CD14-positive monocyte (primary cell): ENCODE results near the gene CTCFL. TPM values are rescaled to one million over a fixed set of nuclear protein-coding genes. Genes with fewer than 3 reads are reported as not detected.

Experiments used
- DNase-seq, 3 donors: peaks; one replicate each; pipeline ENCODE4 v3.0.0-alpha.2; 2011 to 2022
- H2AFZ ChIP-seq: 2 replicates; pipeline ENCODE4 v1.6.0; 2012; ENCODE audit warnings: mild to moderate bottlenecking, low read depth, low read length, inconsistent platforms; ENCODE audit not compliant: insufficient read depth, poor library complexity, severe bottlenecking
- H3K27ac ChIP-seq, 2 donors: 1 replicate in 1 of 2; 2 replicates in 1 of 2; pipeline ENCODE4 v1.5.1; 2012 to 2013; ENCODE audit warnings: low read length in 2 of 2, control low read depth in 1 of 2, inconsistent platforms in 1 of 2, low read depth in 1 of 2, mild to moderate bottlenecking in 1 of 2
- H3K27me3 ChIP-seq, 2 donors: one replicate each; pipeline versions ENCODE4 v1.6.0 to v1.6.1; 2011 to 2013; ENCODE audit warnings: low read length in 2 of 2; ENCODE audit not compliant: control insufficient read depth in 2 of 2, insufficient read depth in 2 of 2
- H3K36me3 ChIP-seq, 2 donors: replicated peaks in 1 of 2; 1 replicate in 1 of 2; 2 replicates in 1 of 2; pipeline versions ENCODE4 v1.5.1 to v1.6.1; 2012 to 2013; ENCODE audit warnings: low read length in 2 of 2, control low read depth in 1 of 2, inconsistent platforms in 1 of 2, mild to moderate bottlenecking in 1 of 2; ENCODE audit not compliant: insufficient read depth in 2 of 2, control insufficient read depth in 1 of 2
- H3K4me1 ChIP-seq, 2 donors: 1 replicate in 1 of 2; 2 replicates in 1 of 2; pipeline versions ENCODE4 v1.5.1 to v1.6.1; 2012 to 2013; ENCODE audit warnings: low read length in 2 of 2, control low read depth in 1 of 2, inconsistent platforms in 1 of 2, mild to moderate bottlenecking in 1 of 2, moderate library complexity in 1 of 2; ENCODE audit not compliant: insufficient read depth in 2 of 2, control insufficient read depth in 1 of 2
- H3K4me2 ChIP-seq: replicated peaks from 2 replicates; pipeline ENCODE3; 2012; ENCODE audit warnings: low read length, moderate library complexity, mild to moderate bottlenecking; ENCODE audit not compliant: poor library complexity, severe bottlenecking; ENCODE audit errors: extremely low read depth
- H3K4me3 ChIP-seq, 3 experiments: fragments of 200-600 bp in 1 of 3; sonication (generic) in 1 of 3; replicated peaks in 1 of 3; 1 replicate in 2 of 3; 2 replicates in 1 of 3; pipeline ENCODE4 v1.5.1; 2011 to 2013; ENCODE audit warnings: low read length in 3 of 3, mild to moderate bottlenecking in 3 of 3, control low read depth in 2 of 3, low read depth in 2 of 3, inconsistent platforms in 1 of 3, moderate library complexity in 1 of 3
- H3K79me2 ChIP-seq: 2 replicates; pipeline ENCODE4 v1.6.0; 2012; ENCODE audit warnings: mild to moderate bottlenecking, control low read depth, inconsistent platforms, low read length, moderate library complexity; ENCODE audit not compliant: insufficient read depth
- H3K9ac ChIP-seq: 2 replicates; pipeline ENCODE4 v1.6.0; 2017; ENCODE audit warnings: low read length, mild to moderate bottlenecking; ENCODE audit not compliant: insufficient read depth, poor library complexity, severe bottlenecking
- H3K9me3 ChIP-seq, 2 donors: replicated peaks in 1 of 2; 1 replicate in 1 of 2; 2 replicates in 1 of 2; pipeline versions ENCODE4 v1.5.1 to v1.6.1; 2012 to 2013; ENCODE audit warnings: low read length in 2 of 2, control low read depth in 1 of 2; ENCODE audit not compliant: control insufficient read depth in 1 of 2, insufficient read depth in 1 of 2
- H4K20me1 ChIP-seq: 2 replicates; pipeline ENCODE4 v1.6.0; 2012; ENCODE audit warnings: mild to moderate bottlenecking, low read length, control low read depth, moderate library complexity; ENCODE audit not compliant: insufficient read depth
- H3K27ac Mint-ChIP-seq, 7 donors: one replicate each; pipeline ENCODE4 v1.8.0; 2020; ENCODE audit warnings: mild to moderate bottlenecking in 7 of 7, mixed read lengths in 7 of 7, moderate library complexity in 6 of 7, inconsistent platforms in 2 of 7
- H3K27me3 Mint-ChIP-seq, 3 donors: one replicate each; pipeline ENCODE4 v1.8.0; 2021 to 2022; ENCODE audit warnings: low read depth in 3 of 3, mild to moderate bottlenecking in 3 of 3, mixed read lengths in 3 of 3, moderate library complexity in 3 of 3, inconsistent platforms in 1 of 3
- H3K36me3 Mint-ChIP-seq, 2 donors: one replicate each; pipeline ENCODE4 v1.8.0; 2020; ENCODE audit warnings: mixed read lengths in 2 of 2, inconsistent platforms in 1 of 2, mild to moderate bottlenecking in 1 of 2
- H3K4me1 Mint-ChIP-seq: one replicate; pipeline ENCODE4 v1.8.0; 2020; ENCODE audit warnings: mild to moderate bottlenecking, mixed read lengths
- H3K4me3 Mint-ChIP-seq, 2 donors: one replicate each; pipeline ENCODE4 v1.8.0; 2020; ENCODE audit warnings: mild to moderate bottlenecking in 2 of 2, mixed read lengths in 2 of 2, moderate library complexity in 1 of 2
- H3K9me3 Mint-ChIP-seq, 7 donors: one replicate each; pipeline ENCODE4 v1.8.0; 2020 to 2022; ENCODE audit warnings: mixed read lengths in 7 of 7, mild to moderate bottlenecking in 6 of 7, moderate library complexity in 6 of 7, inconsistent platforms in 2 of 7
- CTCF ChIP-seq: fragments of 200-600 bp; IDR thresholded peaks from one replicate; pipeline ENCODE4 v1.8.0; 2022; ENCODE audit warnings: antibody characterized with exemption, mild to moderate bottlenecking
- WGBS: methylation state at CpG from one replicate; pipeline ENCODE4 v1.1.5; 2013; ENCODE audit warnings: missing lambda C conversion rate; ENCODE audit not compliant: insufficient coverage; 5-methylcytosine and 5-hydroxymethylcytosine counted together
- intact Hi-C, 2 donors: fragments of 100-400 bp; cut with micrococcal nuclease; formaldehyde crosslinking; loops; one replicate each; pipeline versions ENCODE4 v1.15.0 to v1.15.1; 2023
- polyA plus RNA-seq, 3 donors: library from polyadenylated mRNA; depleted of rRNA in 1 of 3; unstranded in 2 of 3; stranded (reverse) in 1 of 3; fragments of 300-500 nt in 2 of 3; fragments of >200 nt in 1 of 3; fragmentation: Illumina TruSeq in 2 of 3; gene quantifications; 1 replicate in 2 of 3; 2 replicates in 1 of 3; pipeline ENCODE4 v1.2.3, GENCODE V29; 2012 to 2021

Gene CTCFL
- polyA plus RNA-seq, 3 donors: not detected

- peaks cover 0 to 3% of the 10 kb centered on the region in 2 donors for H3K9me3 ChIP-seq
- H3K36me3 Mint-ChIP-seq: peaks cover 0 to 2% of the 10 kb centered on the region in 2 donors
- H3K4me3 Mint-ChIP-seq: no peak overlapping the region
- H3K27ac Mint-ChIP-seq: peak overlapping the region in 2 of 7 donors; percentile 23 to 92
- peaks cover 0 to 3% (median 2%) of the 10 kb centered on the region in 3 donors for H3K27me3 Mint-ChIP-seq
- intact Hi-C loops: no loop called here
- H2AFZ ChIP-seq: no peak overlapping the region
- peak overlapping the region in 1 of 2 donors; percentile 80 for H3K27ac ChIP-seq
- H3K9ac ChIP-seq: no peak overlapping the region
- H3K36me3 ChIP-seq: no peaks in the 10 kb centered on the region
- WGBS: 75% methylated on average over 8 of the region's 8 CpGs
- peaks cover 0 to 3% (median 0%) of the 10 kb centered on the region in 7 donors for H3K9me3 Mint-ChIP-seq
- no peak for DNase-seq
- no peaks in the 10 kb centered on the region for H4K20me1 ChIP-seq
- no peak overlapping the region for H3K4me2 ChIP-seq
- peaks cover 74% of the 10 kb centered on the region in 2 donors for H3K4me1 ChIP-seq
- no peak overlapping the region for H3K4me3 ChIP-seq
- no peaks in the 10 kb centered on the region for H3K27me3 ChIP-seq
- H3K4me1 Mint-ChIP-seq: peaks cover 71% of the 10 kb centered on the region
- TF ChIP-seq CTCF: no peak
- no peaks in the 10 kb centered on the region for H3K79me2 ChIP-seq
These were observed 62.2 kb downstream of the CTCFL start for GRCh38 chr20:57462781-57463180.

GRCh38 chr20:57461726-57462125, 63.2 kb downstream of the CTCFL start:
- Histone ChIP-seq H3K9ac (no peak overlapping the region), H3K9me3 (peaks cover 0 to 3% of the 10 kb centered on the region in 2 donors), H3K4me3 (no peak overlapping the region), H3K4me1 (peaks cover 74 to 77% of the 10 kb centered on the region in 2 donors), H3K27me3 (no peaks in the 10 kb centered on the region), H3K36me3 (no peaks in the 10 kb centered on the region), H4K20me1 (no peaks in the 10 kb centered on the region), H3K79me2 (no peaks in the 10 kb centered on the region), H2AFZ (peak overlapping the region; percentile 35), H3K27ac (no peak overlapping the region), H3K4me2 (no peak overlapping the region)
- no peak for TF ChIP-seq CTCF
- Mint-ChIP-seq H3K4me1 (peaks cover 75% of the 10 kb centered on the region), H3K9me3 (peaks cover 0 to 3% (median 0%) of the 10 kb centered on the region in 7 donors), H3K27ac (peak overlapping the region in 4 of 7 donors; percentile 4 to 43 (median 16)), H3K4me3 (no peak overlapping the region), H3K36me3 (peaks cover 0 to 2% of the 10 kb centered on the region in 2 donors), H3K27me3 (peaks cover 0 to 3% (median 2%) of the 10 kb centered on the region in 3 donors)
- WGBS: 80% methylated on average over 5 of the region's 7 CpGs
- intact Hi-C loops: no loop called here
- no peak for DNase-seq
